ENCODE data around the gene CAPN3. TPM values are rescaled to one million over a fixed set of nuclear protein-coding genes. Genes with fewer than 3 reads are reported as not detected.

The CAPN3 gene
- total RNA-seq, 3 donors from 2014 or later, result 11.6 to 21.5 (median 16.1) TPM

- TF ChIP-seq CTCF (IDR thresholded peaks at IDR 0.05), result no peak
- Histone ChIP-seq H3K4me3 (no peak overlapping the region), H3K36me3 (ENCODE audit: low read depth) (no peaks in the 10 kb centered on the region), H3K4me1 (ENCODE audit: low read depth) (no peaks in the 10 kb centered on the region), H3K9me3 (no peaks in the 10 kb centered on the region)
- no peak for DNase-seq
- no peak for ATAC-seq
- intact Hi-C loops (cut with DNase I, micrococcal nuclease), result no loop called here
Measured at GRCh38 chr15:42359985-42360384, 684 bp downstream of the CAPN3 start.

- Histone ChIP-seq H3K4me1 (ENCODE audit: low read depth) (no peaks in the 10 kb centered on the region), H3K9me3 (no peaks in the 10 kb centered on the region), H3K36me3 (ENCODE audit: low read depth) (no peaks in the 10 kb centered on the region), H3K4me3 (no peak overlapping the region)
- no peak for TF ChIP-seq CTCF (IDR thresholded peaks at IDR 0.05)
- ATAC-seq, result no peak
- DNase-seq, result no peak
- intact Hi-C loops (cut with DNase I, micrococcal nuclease), result no loop called here
Measured at GRCh38 chr15:42360535-42361112, 1.3 kb downstream of the CAPN3 start.

- Histone ChIP-seq H3K36me3 (ENCODE audit: low read depth) (no peaks in the 10 kb centered on the region), H3K4me1 (ENCODE audit: low read depth) (no peaks in the 10 kb centered on the region), H3K4me3 (no peak overlapping the region), H3K9me3 (no peaks in the 10 kb centered on the region)
- ATAC-seq (no peak), DNase-seq (no peak)
- no peak for TF ChIP-seq CTCF (IDR thresholded peaks at IDR 0.05)
- intact Hi-C loops (cut with DNase I, micrococcal nuclease), result no loop called here
Measured at GRCh38 chr15:42363487-42363886, 4.2 kb downstream of the CAPN3 start.

GRCh38 chr15:42363942-42364341, 4.6 kb downstream of the CAPN3 start:
- Histone ChIP-seq H3K9me3 (no peaks in the 10 kb centered on the region), H3K4me3 (no peak overlapping the region), H3K36me3 (ENCODE audit: low read depth) (no peaks in the 10 kb centered on the region), H3K4me1 (ENCODE audit: low read depth) (no peaks in the 10 kb centered on the region)
- no peak for TF ChIP-seq CTCF (IDR thresholded peaks at IDR 0.05)
- ATAC-seq, result no peak
- intact Hi-C loops (cut with DNase I, micrococcal nuclease), result no loop called here
- DNase-seq, result no peak

DNA sequence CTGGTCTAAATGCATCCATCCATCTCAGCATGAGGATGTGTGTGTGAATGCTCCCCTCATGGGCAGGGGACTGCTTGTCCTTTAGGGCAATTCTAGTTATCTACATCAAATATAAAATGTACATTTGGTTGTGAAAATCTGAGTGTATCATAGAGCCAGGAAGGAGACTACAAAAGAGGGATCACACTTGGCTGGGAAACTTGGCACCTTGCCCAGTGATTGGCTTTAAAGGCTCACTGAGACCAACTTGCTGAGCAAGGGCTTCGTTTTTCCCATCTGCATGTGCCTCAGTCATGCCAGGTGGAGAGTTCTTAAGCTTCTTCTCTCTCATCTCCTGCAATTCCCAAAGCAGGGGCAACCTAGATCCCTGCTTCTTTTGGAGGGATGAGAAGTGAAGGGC, 5.2 kb downstream of the CAPN3 start:
- no peak for ATAC-seq
- intact Hi-C loops (cut with DNase I, micrococcal nuclease), result no loop called here
- no peak for TF ChIP-seq CTCF (IDR thresholded peaks at IDR 0.05)

More for the DNA sequence above, 5.2 kb downstream of the CAPN3 start:
- Histone ChIP-seq H3K4me1 (ENCODE audit: low read depth) (no peaks in the 10 kb centered on the region), H3K9me3 (no peaks in the 10 kb centered on the region), H3K4me3 (no peak overlapping the region), H3K36me3 (ENCODE audit: low read depth) (no peaks in the 10 kb centered on the region)
- peak in 1 of 3 donors; percentile 48 for DNase-seq

Data from mucosa of descending colon (tissue), 3 donors.